Right lobe of liver (tissue), 4 donors: Measurements from ENCODE around the gene CHRNA3.

Source experiments
- POLR2A ChIP-seq: fragments of 450-650 bp; IDR thresholded peaks from one replicate; pipeline ENCODE4 v1.6.1; 2017; ENCODE audit warnings: antibody characterized with exemption, mild to moderate bottlenecking
- TF ChIP-seq, protein P1 (sequence below), 4 donors: fragments of 200-600 bp in 3 of 4; fragments of 450-650 bp in 1 of 4; IDR thresholded peaks; one replicate each; pipeline versions ENCODE4 v1.5.1 to v1.8.0; 2016 to 2022; ENCODE audit warnings: antibody characterized with exemption in 4 of 4, mild to moderate bottlenecking in 2 of 4
- donor health status: DM: no; HTN: no; CAD: no.
- donor health status: DM: no; HTN: no; CAD: no.
- donor health status: DM: no; HTN: yes; CAD: no.

GRCh38 chr15:78635346-78635745 lies 14.6 kb upstream of the CHRNA3 start:
- TF ChIP-seq, protein P1, sequence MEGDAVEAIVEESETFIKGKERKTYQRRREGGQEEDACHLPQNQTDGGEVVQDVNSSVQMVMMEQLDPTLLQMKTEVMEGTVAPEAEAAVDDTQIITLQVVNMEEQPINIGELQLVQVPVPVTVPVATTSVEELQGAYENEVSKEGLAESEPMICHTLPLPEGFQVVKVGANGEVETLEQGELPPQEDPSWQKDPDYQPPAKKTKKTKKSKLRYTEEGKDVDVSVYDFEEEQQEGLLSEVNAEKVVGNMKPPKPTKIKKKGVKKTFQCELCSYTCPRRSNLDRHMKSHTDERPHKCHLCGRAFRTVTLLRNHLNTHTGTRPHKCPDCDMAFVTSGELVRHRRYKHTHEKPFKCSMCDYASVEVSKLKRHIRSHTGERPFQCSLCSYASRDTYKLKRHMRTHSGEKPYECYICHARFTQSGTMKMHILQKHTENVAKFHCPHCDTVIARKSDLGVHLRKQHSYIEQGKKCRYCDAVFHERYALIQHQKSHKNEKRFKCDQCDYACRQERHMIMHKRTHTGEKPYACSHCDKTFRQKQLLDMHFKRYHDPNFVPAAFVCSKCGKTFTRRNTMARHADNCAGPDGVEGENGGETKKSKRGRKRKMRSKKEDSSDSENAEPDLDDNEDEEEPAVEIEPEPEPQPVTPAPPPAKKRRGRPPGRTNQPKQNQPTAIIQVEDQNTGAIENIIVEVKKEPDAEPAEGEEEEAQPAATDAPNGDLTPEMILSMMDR (IDR thresholded peaks at IDR 0.05): no peak
- TF ChIP-seq POLR2A: no peak
